HL-60 (cell line): ENCODE data around the gene ITIH6.

Experiments
- CTCF ChIP-seq: IDR thresholded peaks from one replicate; pipeline ENCODE4 v1.5.1; 2011; ENCODE audit warnings: low read length, control low read depth, inconsistent platforms; ENCODE audit not compliant: insufficient read depth
- POLR2AphosphoS5 ChIP-seq: IDR thresholded peaks from 2 replicates; pipeline ENCODE4 v1.6.1; 2012; ENCODE audit warnings: low read depth

GRCh38 chrX:54758114-54759055 lies 39.7 kb downstream of the ITIH6 start:
- TF ChIP-seq POLR2AphosphoS5, result no peak
- no peak for TF ChIP-seq CTCF
